Endothelial cell of umbilical vein (primary cell): Measurements from ENCODE around the gene KRTAP3-2. TPM values are rescaled to one million over a fixed set of nuclear protein-coding genes. Genes with fewer than 3 reads are reported as not detected.

ENCODE experiments used
- BruUV-seq: library from RNA; stranded (reverse); fragments of 400-500 nt; replicated peaks from 2 replicates; lab custom pipeline; 2021; lab: Mats Ljungman, UMichigan
- CTCF ChIA-PET: fragments of 300-600, 350-600 bp; sonication (Branson Sonifier 250); formaldehyde crosslinking; loops from one replicate; lab custom pipeline; 2021; ENCODE audit warnings: antibody characterized with exemption, inconsistent platforms; lab: Charles Lee
- POLR2A ChIA-PET: fragments of 300-600, 350-600 bp; sonication (Branson Sonifier 250); formaldehyde crosslinking; loops from one replicate; lab custom pipeline; 2021; ENCODE audit warnings: antibody characterized with exemption, inconsistent platforms; lab: Charles Lee
- DNase-seq: peaks from one replicate; pipeline ENCODE4 v3.0.0-alpha.2; 2011; ENCODE audit warnings: low read depth, low spot score
- FAIRE-seq: peaks from 2 replicates; lab custom pipeline; 2011; peaks lifted over from hg19 to GRCh38; lab: Jason Lieb, UNC
- H2AFZ ChIP-seq: 2 replicates; pipeline ENCODE4 v1.6.0; 2012; ENCODE audit warnings: low read depth, low read length, control low read depth, inconsistent platforms
- H3K27ac ChIP-seq: 2 replicates; pipeline ENCODE4 v1.5.1; 2011; ENCODE audit warnings: low read depth, mild to moderate bottlenecking, control low read depth, low read length, moderate library complexity; ENCODE audit not compliant: insufficient read depth
- H3K27me3 ChIP-seq, 2 experiments: 2 replicates each; pipeline versions ENCODE4 v1.6.0 to v1.6.1; 2011; ENCODE audit warnings: low read length in 2 of 2, mixed read lengths in 1 of 2; ENCODE audit not compliant: control insufficient read depth in 2 of 2, insufficient read depth in 2 of 2
- H3K36me3 ChIP-seq, 2 experiments: 2 replicates in 1 of 2; 3 replicates in 1 of 2; pipeline ENCODE4 v1.5.1; 2011; ENCODE audit warnings: low read length in 2 of 2, mild to moderate bottlenecking in 1 of 2, moderate library complexity in 1 of 2; ENCODE audit not compliant: control insufficient read depth in 2 of 2, insufficient read depth in 2 of 2; ENCODE audit errors: extremely low read depth in 1 of 2
- H3K4me1 ChIP-seq: 3 replicates; pipeline ENCODE4 v1.5.1; 2011; ENCODE audit warnings: mild to moderate bottlenecking, low read length; ENCODE audit not compliant: control insufficient read depth, insufficient read depth; ENCODE audit errors: extremely low read depth
- H3K4me2 ChIP-seq: 2 replicates; pipeline ENCODE4 v1.6.1; 2011; ENCODE audit warnings: low read length, control low read depth, mixed read lengths; ENCODE audit not compliant: insufficient read depth
- H3K4me3 ChIP-seq, 3 experiments: fragments of 200-600 bp in 1 of 3; sonication (generic), shearing (Covaris generic) in 1 of 3; replicated peaks in 1 of 3; 2 replicates each; pipeline ENCODE4 v1.5.1; 2011 to 2016; ENCODE audit warnings: control low read depth in 3 of 3, low read length in 3 of 3, mild to moderate bottlenecking in 2 of 3, inconsistent platforms in 1 of 3, low read depth in 1 of 3, moderate library complexity in 1 of 3; ENCODE audit not compliant: insufficient read depth in 1 of 3
- H3K79me2 ChIP-seq: 2 replicates; pipeline ENCODE4 v1.6.0; 2012; ENCODE audit warnings: low read length, inconsistent platforms; ENCODE audit not compliant: control insufficient read depth, insufficient read depth
- H3K9ac ChIP-seq: replicated peaks from 2 replicates; pipeline ENCODE3; 2011; ENCODE audit warnings: low read length, control low read depth; ENCODE audit not compliant: insufficient read depth; ENCODE audit errors: extremely low read depth
- H3K9me1 ChIP-seq: replicated peaks from 3 replicates; pipeline ENCODE4 v1.6.0; 2011; ENCODE audit warnings: mild to moderate bottlenecking, low read length; ENCODE audit not compliant: control insufficient read depth, insufficient read depth; ENCODE audit errors: extremely low read depth
- H3K9me3 ChIP-seq: replicated peaks from 2 replicates; pipeline ENCODE4 v1.5.1; 2012; ENCODE audit warnings: low read length, inconsistent platforms; ENCODE audit not compliant: control insufficient read depth, insufficient read depth
- H4K20me1 ChIP-seq: replicated peaks from 2 replicates; pipeline ENCODE3; 2011; ENCODE audit warnings: mild to moderate bottlenecking, low read length; ENCODE audit not compliant: control insufficient read depth, insufficient read depth; ENCODE audit errors: extremely low read depth
- CTCF ChIP-seq, 2 donors: IDR thresholded peaks; 1 replicate in 1 of 2; 2 replicates in 1 of 2; pipeline ENCODE4 v1.5.1; 2011; ENCODE audit warnings: low read length in 2 of 2, mild to moderate bottlenecking in 2 of 2, moderate library complexity in 2 of 2, control low read depth in 1 of 2, inconsistent platforms in 1 of 2, low read depth in 1 of 2; ENCODE audit not compliant: insufficient read depth in 1 of 2; ENCODE audit errors: extremely low read depth in 1 of 2
- EZH2 ChIP-seq: IDR thresholded peaks from 2 replicates; pipeline ENCODE4 v1.6.1; 2012; ENCODE audit warnings: borderline replicate concordance, low read depth, mild to moderate bottlenecking, moderate library complexity, low read length, inconsistent platforms; ENCODE audit not compliant: severe bottlenecking
- FOS ChIP-seq: IDR thresholded peaks from 2 replicates; pipeline ENCODE4 v1.6.1; 2011; ENCODE audit warnings: mild to moderate bottlenecking, low read length, moderate library complexity, borderline replicate concordance; ENCODE audit not compliant: insufficient read depth
- GATA2 ChIP-seq: IDR thresholded peaks from 2 replicates; pipeline ENCODE4 v1.7.0; 2011; ENCODE audit warnings: low read depth, mild to moderate bottlenecking, moderate library complexity, mixed read lengths, low read length; ENCODE audit not compliant: insufficient read length, insufficient read depth
- JUN ChIP-seq: IDR thresholded peaks from 2 replicates; pipeline ENCODE4 v1.6.1; 2011; ENCODE audit warnings: borderline replicate concordance, low read depth; ENCODE audit not compliant: insufficient read length, insufficient read depth
- MYC ChIP-seq: IDR thresholded peaks from one replicate; pipeline ENCODE4 v1.6.1; 2011; ENCODE audit warnings: mild to moderate bottlenecking, low read depth, low read length
- POLR2A ChIP-seq: IDR thresholded peaks from 2 replicates; pipeline ENCODE4 v1.6.1; 2012; ENCODE audit warnings: low read depth, mild to moderate bottlenecking, control low read depth, low read length
- POLR2AphosphoS5 ChIP-seq: IDR thresholded peaks from 2 replicates; pipeline ENCODE4 v1.6.1; 2012; ENCODE audit warnings: low read depth, mild to moderate bottlenecking, control low read depth, low read length, moderate library complexity; ENCODE audit not compliant: insufficient read depth
- dilution Hi-C: fragments of 300-500 bp; cut with MboI; formaldehyde crosslinking; loops from one replicate; pipeline ENCODE4 v1.15.0; 2019; ENCODE audit warnings: low sequenced_read_pairs; ENCODE audit not compliant: extremely low pct_ligation_motif_present
- intact Hi-C: fragments of 100-400 bp; cut with micrococcal nuclease; formaldehyde crosslinking; loops from one replicate; pipeline ENCODE4 v1.10.0; 2022
- polyA plus RNA-seq, 4 experiments: library from polyadenylated mRNA; depleted of rRNA in 3 of 4; stranded (reverse) in 3 of 4; unstranded in 1 of 4; fragments of >200 nt; gene quantifications; 2 replicates each; pipeline versions ENCODE4 v1.2.1 to v1.2.3, GENCODE V29; 2011 to 2012; ENCODE audit warnings: missing spikeins in 1 of 4
- small RNA-seq: library from RNA; depleted of rRNA; stranded (forward); fragments of <200 nt; gene quantifications from one replicate; pipeline ENCODE3, GENCODE V24; 2012; ENCODE audit warnings: low replicate concordance, low read depth; ENCODE audit not compliant: insufficient read depth, insufficient read length
- total RNA-seq: library from RNA; stranded (reverse); gene quantifications from 2 replicates; pipeline ENCODE4 v1.2.3, GENCODE V29; 2021
- TF ChIP-seq, protein P1 (sequence below): IDR thresholded peaks from 2 replicates; pipeline ENCODE4 v1.6.1; 2011; ENCODE audit not compliant: insufficient read depth, insufficient read length

The KRTAP3-2 gene
- total and polyA plus RNA-seq, 2 donors (not counting 3 experiments of a cell fraction or from before 2014, with no cell fraction given): not detected

GRCh38 chr17:40949418-40949817 lies 50.3 kb downstream of the KRTAP3-2 start:
- no peak overlapping the region for H2AFZ ChIP-seq
- FAIRE-seq (no peak), DNase-seq (no peak)
- H3K9me3 ChIP-seq: no peaks in the 10 kb centered on the region
- no peak for TF ChIP-seq FOS
- TF ChIP-seq, protein P1, sequence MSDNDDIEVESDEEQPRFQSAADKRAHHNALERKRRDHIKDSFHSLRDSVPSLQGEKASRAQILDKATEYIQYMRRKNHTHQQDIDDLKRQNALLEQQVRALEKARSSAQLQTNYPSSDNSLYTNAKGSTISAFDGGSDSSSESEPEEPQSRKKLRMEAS: no peak
- no peak for TF ChIP-seq JUN
- TF ChIP-seq GATA2: no peak
- TF ChIP-seq MYC: no peak
- no peak for TF ChIP-seq CTCF (IDR thresholded peaks at IDR 0.05; ENCODE audit: extremely low read depth in 1 of 2, insufficient read depth in 1 of 2, low read depth in 1 of 2, low read length in 2 of 2)
- TF ChIP-seq POLR2AphosphoS5: no peak
- TF ChIP-seq EZH2: no peak
- no peak for TF ChIP-seq POLR2A
- no peak overlapping the region for H3K9ac ChIP-seq
- H4K20me1 ChIP-seq: no peaks in the 10 kb centered on the region
- no peak overlapping the region for H3K4me3 ChIP-seq
- CTCF ChIA-PET: interaction anchor here (1.3 kb wide), 1 partner anchor 9 kb away, joined by 3 read pairs; no protein-coding TSS in a partner anchor
- BruUV-seq: no TSS peak
- intact Hi-C loops (no loop called here), dilution Hi-C loops (no loop called here)
- no peaks in the 10 kb centered on the region for H3K9me1 ChIP-seq
- POLR2A ChIA-PET: no interaction called here
- no peaks in the 10 kb centered on the region for H3K79me2 ChIP-seq
- no peaks in the 10 kb centered on the region for H3K36me3 ChIP-seq
- no peak overlapping the region for H3K27ac ChIP-seq
- peaks cover 9 to 10% of the 10 kb centered on the region in 2 experiments for H3K27me3 ChIP-seq
- no peaks in the 10 kb centered on the region for H3K4me1 ChIP-seq
- H3K4me2 ChIP-seq: no peak overlapping the region

Small RNA genes within 50 kb of the gene (small RNA-seq; reads per million reads assigned to genes)
- gene KRTAP3-4P: not detected

Other genes with a start within 250 kb of the KRTAP3-2 start
Only the 30 nearest of the 37 such genes appear.
- gene KRT28, start 199.9 kb downstream of the KRTAP3-2 start, total RNA-seq: not detected in 2 replicates
- gene KRT28, start 199.9 kb downstream of the KRTAP3-2 start, polyA plus RNA-seq: not detected in 2 replicates
- 51.4 and 55.6 TPM in 2 replicates for gene KRT10, start 177.3 kb downstream of the KRTAP3-2 start, total RNA-seq
- gene KRT10, start 177.3 kb downstream of the KRTAP3-2 start, polyA plus RNA-seq: 5.1 and 5.4 TPM in 2 replicates
- not detected in 2 replicates for gene KRT12, start 132.7 kb downstream of the KRTAP3-2 start, total RNA-seq
- gene KRT12, start 132.7 kb downstream of the KRTAP3-2 start, polyA plus RNA-seq: not detected in 2 replicates
- not detected in 2 replicates for gene KRT20, start 114.7 kb downstream of the KRTAP3-2 start, total RNA-seq
- not detected in 2 replicates for gene KRT20, start 114.7 kb downstream of the KRTAP3-2 start, polyA plus RNA-seq
- not detected in 2 replicates for gene KRT23, start 62.3 kb downstream of the KRTAP3-2 start, total RNA-seq
- gene KRT23, start 62.3 kb downstream of the KRTAP3-2 start, polyA plus RNA-seq: not detected in 2 replicates
- not detected in 2 replicates for gene KRT39, start 33.0 kb downstream of the KRTAP3-2 start, total RNA-seq
- gene KRT39, start 33.0 kb downstream of the KRTAP3-2 start, polyA plus RNA-seq: not detected in 2 replicates
- gene KRT40, start 15.6 kb downstream of the KRTAP3-2 start, total RNA-seq: not detected in 2 replicates
- not detected in 2 replicates for gene KRT40, start 15.6 kb downstream of the KRTAP3-2 start, polyA plus RNA-seq
- not detected in 2 replicates for gene KRTAP3-3, start 5.7 kb downstream of the KRTAP3-2 start, total RNA-seq
- gene KRTAP3-3, start 5.7 kb downstream of the KRTAP3-2 start, polyA plus RNA-seq: not detected in 2 replicates
- not detected in 2 replicates for gene KRTAP3-1, start 9.2 kb upstream of the KRTAP3-2 start, total RNA-seq
- not detected in 2 replicates for gene KRTAP3-1, start 9.2 kb upstream of the KRTAP3-2 start, polyA plus RNA-seq
- not detected in 2 replicates for gene KRTAP1-5, start 27.3 kb upstream of the KRTAP3-2 start, total RNA-seq
- gene KRTAP1-5, start 27.3 kb upstream of the KRTAP3-2 start, polyA plus RNA-seq: not detected in 2 replicates
- not detected in 2 replicates for gene KRTAP1-4, start 30.3 kb upstream of the KRTAP3-2 start, total RNA-seq
- gene KRTAP1-4, start 30.3 kb upstream of the KRTAP3-2 start, polyA plus RNA-seq: not detected in 2 replicates
- gene KRTAP1-3, start 35.0 kb upstream of the KRTAP3-2 start, total RNA-seq: not detected in 2 replicates
- not detected in 2 replicates for gene KRTAP1-3, start 35.0 kb upstream of the KRTAP3-2 start, polyA plus RNA-seq
- gene KRTAP1-1, start 41.5 kb upstream of the KRTAP3-2 start, total RNA-seq: not detected in 2 replicates
- not detected in 2 replicates for gene KRTAP1-1, start 41.5 kb upstream of the KRTAP3-2 start, polyA plus RNA-seq
- not detected in 2 replicates for gene KRTAP2-1, start 47.4 kb upstream of the KRTAP3-2 start, total RNA-seq
- gene KRTAP2-1, start 47.4 kb upstream of the KRTAP3-2 start, polyA plus RNA-seq: not detected in 2 replicates
- not detected in 2 replicates for gene KRTAP2-2, start 55.3 kb upstream of the KRTAP3-2 start, total RNA-seq
- gene KRTAP2-2, start 55.3 kb upstream of the KRTAP3-2 start, polyA plus RNA-seq: not detected in 2 replicates
- not detected in 2 replicates for gene KRTAP2-3, start 60.2 kb upstream of the KRTAP3-2 start, total RNA-seq
- gene KRTAP2-3, start 60.2 kb upstream of the KRTAP3-2 start, polyA plus RNA-seq: not detected in 2 replicates
- gene KRTAP2-4, start 66.0 kb upstream of the KRTAP3-2 start, total RNA-seq: not detected in 2 replicates
- gene KRTAP2-4, start 66.0 kb upstream of the KRTAP3-2 start, polyA plus RNA-seq: not detected in 2 replicates
- gene KRTAP4-7, start 84.2 kb upstream of the KRTAP3-2 start, total RNA-seq: not detected in 2 replicates
- gene KRTAP4-7, start 84.2 kb upstream of the KRTAP3-2 start, polyA plus RNA-seq: not detected in 2 replicates
- gene KRTAP4-8, start 98.2 kb upstream of the KRTAP3-2 start, total RNA-seq: not detected in 2 replicates
- gene KRTAP4-8, start 98.2 kb upstream of the KRTAP3-2 start, polyA plus RNA-seq: not detected in 2 replicates
- not detected in 2 replicates for gene KRTAP4-16, start 102.3 kb upstream of the KRTAP3-2 start, total RNA-seq
- not detected in 2 replicates for gene KRTAP4-16, start 102.3 kb upstream of the KRTAP3-2 start, polyA plus RNA-seq
- gene KRTAP4-9, start 105.5 kb upstream of the KRTAP3-2 start, total RNA-seq: not detected in 2 replicates
- not detected in 2 replicates for gene KRTAP4-9, start 105.5 kb upstream of the KRTAP3-2 start, polyA plus RNA-seq
- not detected in 2 replicates for gene KRTAP4-11, start 118.5 kb upstream of the KRTAP3-2 start, total RNA-seq
- gene KRTAP4-11, start 118.5 kb upstream of the KRTAP3-2 start, polyA plus RNA-seq: not detected in 2 replicates
- not detected in 2 replicates for gene KRTAP4-12, start 124.3 kb upstream of the KRTAP3-2 start, total RNA-seq
- gene KRTAP4-12, start 124.3 kb upstream of the KRTAP3-2 start, polyA plus RNA-seq: not detected in 2 replicates
- gene KRTAP4-6, start 140.6 kb upstream of the KRTAP3-2 start, total RNA-seq: not detected in 2 replicates
- not detected in 2 replicates for gene KRTAP4-6, start 140.6 kb upstream of the KRTAP3-2 start, polyA plus RNA-seq
- gene KRTAP4-5, start 149.9 kb upstream of the KRTAP3-2 start, total RNA-seq: not detected in 2 replicates
- gene KRTAP4-5, start 149.9 kb upstream of the KRTAP3-2 start, polyA plus RNA-seq: not detected in 2 replicates
- not detected in 2 replicates for gene KRTAP4-4, start 160.8 kb upstream of the KRTAP3-2 start, total RNA-seq
- not detected in 2 replicates for gene KRTAP4-4, start 160.8 kb upstream of the KRTAP3-2 start, polyA plus RNA-seq
- gene KRTAP4-3, start 168.3 kb upstream of the KRTAP3-2 start, total RNA-seq: not detected in 2 replicates
- gene KRTAP4-3, start 168.3 kb upstream of the KRTAP3-2 start, polyA plus RNA-seq: not detected in 2 replicates
- not detected in 2 replicates for gene KRTAP4-2, start 178.3 kb upstream of the KRTAP3-2 start, total RNA-seq
- not detected in 2 replicates for gene KRTAP4-2, start 178.3 kb upstream of the KRTAP3-2 start, polyA plus RNA-seq
- not detected in 2 replicates for gene KRTAP4-1, start 185.0 kb upstream of the KRTAP3-2 start, total RNA-seq
- not detected in 2 replicates for gene KRTAP4-1, start 185.0 kb upstream of the KRTAP3-2 start, polyA plus RNA-seq
- not detected in 2 replicates for gene KRTAP9-1, start 190.0 kb upstream of the KRTAP3-2 start, total RNA-seq
- not detected in 2 replicates for gene KRTAP9-1, start 190.0 kb upstream of the KRTAP3-2 start, polyA plus RNA-seq